ENCODE measurements around the gene GPRIN1. TPM values are rescaled to one million over a fixed set of nuclear protein-coding genes. Genes with fewer than 3 reads are reported as not detected.

GPRIN1 gene
- total RNA-seq, 1 donor from 2014 or later: 1.4 TPM

GRCh38 chr5:176570044-176570443, 39.9 kb downstream of the GPRIN1 start:
- H3K4me1 ChIP-seq: no peaks in the 10 kb centered on the region
- intact Hi-C loops (cut with DNase I): no loop called here
- ATAC-seq: no peak

GRCh38 chr5:176568657-176569056, 41.3 kb downstream of the GPRIN1 start:
- Histone ChIP-seq H3K4me1 (no peaks in the 10 kb centered on the region), H3K9me3 (no peaks in the 10 kb centered on the region), H3K36me3 (no peaks in the 10 kb centered on the region), H3K4me3 (no peak overlapping the region), H3K27ac (no peak overlapping the region), H3K27me3 (ENCODE audit: low read depth) (peaks cover 27% of the 10 kb centered on the region)
- intact Hi-C loops (cut with DNase I): no loop called here
- TF ChIP-seq CTCF (IDR thresholded peaks at IDR 0.05): no peak
- ATAC-seq: no peak
- no peak for DNase-seq

More at GRCh38 chr5:176570044-176570443, 39.9 kb downstream of the GPRIN1 start:
- no peak for TF ChIP-seq CTCF (IDR thresholded peaks at IDR 0.05)
- Histone ChIP-seq H3K9me3 (no peaks in the 10 kb centered on the region), H3K27me3 (ENCODE audit: low read depth) (peaks cover 27% of the 10 kb centered on the region), H3K36me3 (no peaks in the 10 kb centered on the region), H3K4me3 (no peak overlapping the region), H3K27ac (no peak overlapping the region)
- DNase-seq: no peak

- Histone ChIP-seq H3K27me3 (ENCODE audit: low read depth) (peaks cover 27% of the 10 kb centered on the region), H3K4me3 (no peak overlapping the region), H3K27ac (no peak overlapping the region), H3K36me3 (no peaks in the 10 kb centered on the region), H3K4me1 (no peaks in the 10 kb centered on the region), H3K9me3 (no peaks in the 10 kb centered on the region)
- no peak for TF ChIP-seq CTCF (IDR thresholded peaks at IDR 0.05)
- intact Hi-C loops (cut with DNase I): no loop called here
- DNase-seq: no peak
- ATAC-seq: no peak
Measured at GRCh38 chr5:176565760-176566288, 44.1 kb downstream of the GPRIN1 start.

- DNase-seq: no peak
- no peaks in the 10 kb centered on the region for H3K9me3 ChIP-seq
- intact Hi-C loops (cut with DNase I): no loop called here
- TF ChIP-seq CTCF (IDR thresholded peaks at IDR 0.05): no peak
- no peaks in the 10 kb centered on the region for H3K36me3 ChIP-seq
- H3K27ac ChIP-seq: no peak overlapping the region
- no peak for ATAC-seq
- no peaks in the 10 kb centered on the region for H3K4me1 ChIP-seq
- no peak overlapping the region for H3K4me3 ChIP-seq
- peaks cover 25% of the 10 kb centered on the region for H3K27me3 ChIP-seq (ENCODE audit: low read depth)
Measured at GRCh38 chr5:176564002-176564401, 46.0 kb downstream of the GPRIN1 start.

- no peaks in the 10 kb centered on the region for H3K9me3 ChIP-seq
- H3K4me1 ChIP-seq: no peaks in the 10 kb centered on the region
- no peak for TF ChIP-seq CTCF (IDR thresholded peaks at IDR 0.05)
- ATAC-seq (no peak), DNase-seq (no peak)
- no peak overlapping the region for H3K4me3 ChIP-seq
- H3K27me3 ChIP-seq (ENCODE audit: low read depth): peaks cover 16% of the 10 kb centered on the region
- intact Hi-C loops (cut with DNase I): no loop called here
- H3K36me3 ChIP-seq: no peaks in the 10 kb centered on the region
- H3K27ac ChIP-seq: no peak overlapping the region
Measured at GRCh38 chr5:176562189-176562588, 47.8 kb downstream of the GPRIN1 start.

GRCh38 chr5:176561259-176561658, 48.7 kb downstream of the GPRIN1 start:
- TF ChIP-seq CTCF (IDR thresholded peaks at IDR 0.05): no peak

More at GRCh38 chr5:176561259-176561658, 48.7 kb downstream of the GPRIN1 start:
- H3K36me3 ChIP-seq: no peaks in the 10 kb centered on the region
- ATAC-seq (no peak), DNase-seq (no peak)
- intact Hi-C loops (cut with DNase I): no loop called here
- peaks cover 10% of the 10 kb centered on the region for H3K27me3 ChIP-seq (ENCODE audit: low read depth)
- H3K9me3 ChIP-seq: no peaks in the 10 kb centered on the region
- no peak overlapping the region for H3K27ac ChIP-seq
- H3K4me1 ChIP-seq: no peaks in the 10 kb centered on the region
- H3K4me3 ChIP-seq: no peak overlapping the region

All from lower lobe of right lung (tissue), 2 donors.